Spleen (tissue), 7 donors: ENCODE results near the gene CDH13.

Source experiments
- CTCF ChIP-seq, 11 experiments: fragments of 200-600 bp in 7 of 11; fragments of 450-650 bp in 4 of 11; sonication (generic) in 4 of 11; IDR thresholded peaks in 8 of 11; conservative IDR thresholded peaks in 3 of 11; 1 replicate in 7 of 11; 2 replicates in 4 of 11; pipeline versions ENCODE4 v1.4.0 to v1.8.0; 2016 to 2021; ENCODE audit warnings: antibody characterized with exemption in 11 of 11, inconsistent platforms in 4 of 11, mild to moderate bottlenecking in 1 of 11
- POLR2A ChIP-seq, 3 donors: fragments of 450-650 bp; IDR thresholded peaks; one replicate each; pipeline ENCODE4 v1.5.1; 2017; ENCODE audit warnings: antibody characterized with exemption in 3 of 3, mild to moderate bottlenecking in 1 of 3
- donor health status: DM: no; HTN: no; CAD: no; lungs with moderate emphysema.
- donor health status: DM: no; HTN: no; CAD: no.
- donor health status: DM: no; HTN: no; CAD: no.

GRCh38 chr16:83464991-83465390, 838.2 kb downstream of the CDH13 start:
- TF ChIP-seq POLR2A (IDR thresholded peaks at IDR 0.05) = no peak
- TF ChIP-seq CTCF (IDR thresholded peaks at IDR 0.05 in 8 of 11, conservative IDR thresholded peaks at IDR 0.05 in 3 of 11) = no peak
